Activated CD4-positive, alpha-beta T cell treated with anti-CD3 and anti-CD28 coated beads, Interleukin-2, amount 50 U/mL, for 4 hours (primary cell): ENCODE data around the gene PAPPA.

Source experiments
- DNase-seq, 2 experiments: peaks; one replicate each; pipeline ENCODE4 v3.0.0-alpha.2; 2020

The PAPPA gene

GRCh38 chr9:116434314-116434713 is 280.7 kb downstream of the PAPPA start:
- no peak for DNase-seq

GRCh38 chr9:116435706-116436105 is 282.1 kb downstream of the PAPPA start:
- no peak for DNase-seq

GRCh38 chr9:116436121-116436520 is 282.5 kb downstream of the PAPPA start:
- DNase-seq, result no peak

- DNase-seq, result no peak
Observed at GRCh38 chr9:116437411-116438370, 284.1 kb downstream of the PAPPA start.

GRCh38 chr9:116442528-116442927 is 288.9 kb downstream of the PAPPA start:
- no peak for DNase-seq

- DNase-seq, result no peak
Observed at GRCh38 chr9:116447934-116448333, 294.3 kb downstream of the PAPPA start.

GRCh38 chr9:116448431-116448830 is 294.8 kb downstream of the PAPPA start:
- no peak for DNase-seq

GRCh38 chr9:116449949-116450348 is 296.4 kb downstream of the PAPPA start:
- DNase-seq, result no peak

- no peak for DNase-seq
Observed at GRCh38 chr9:116450378-116451139, 297.0 kb downstream of the PAPPA start.

- no peak for DNase-seq
Observed at GRCh38 chr9:116451500-116452115, 298.0 kb downstream of the PAPPA start.
